Liver (tissue), 9 donors: ENCODE data around the gene SELENOM. TPM values are rescaled to one million over a fixed set of nuclear protein-coding genes. Genes with fewer than 3 reads are reported as not detected.

Source experiments
- DNase-seq: peaks from one replicate; pipeline ENCODE4 v3.0.0-alpha.2; 2017; ENCODE audit warnings: low spot score
- H3K27ac ChIP-seq, 2 donors: one replicate each; pipeline ENCODE4 v1.7.0; 2013; ENCODE audit warnings: inconsistent platforms in 2 of 2, low read length in 2 of 2, control low read depth in 1 of 2, low read depth in 1 of 2, mild to moderate bottlenecking in 1 of 2
- H3K27me3 ChIP-seq, 4 donors: one replicate each; pipeline versions ENCODE4 v1.6.1 to v1.7.0; 2013; ENCODE audit warnings: low read length in 3 of 4, inconsistent platforms in 1 of 4, mild to moderate bottlenecking in 1 of 4, moderate library complexity in 1 of 4; ENCODE audit not compliant: control insufficient read depth in 4 of 4, insufficient read depth in 4 of 4
- H3K36me3 ChIP-seq, 4 donors: one replicate each; pipeline versions ENCODE4 v1.6.1 to v1.7.0; 2013; ENCODE audit warnings: low read length in 3 of 4, mild to moderate bottlenecking in 3 of 4, low read depth in 1 of 4, moderate library complexity in 1 of 4; ENCODE audit not compliant: control insufficient read depth in 4 of 4, insufficient read depth in 3 of 4
- H3K4me1 ChIP-seq, 4 donors: one replicate each; pipeline versions ENCODE4 v1.6.1 to v1.7.0; 2013; ENCODE audit warnings: low read length in 3 of 4, mild to moderate bottlenecking in 3 of 4, moderate library complexity in 1 of 4; ENCODE audit not compliant: control insufficient read depth in 4 of 4, insufficient read depth in 4 of 4
- H3K4me3 ChIP-seq, 3 donors: one replicate each; pipeline versions ENCODE4 v1.6.1 to v1.7.0; 2013; ENCODE audit warnings: low read length in 3 of 3, control low read depth in 1 of 3, low read depth in 1 of 3, mild to moderate bottlenecking in 1 of 3
- H3K9ac ChIP-seq, 2 donors: one replicate each; pipeline ENCODE4 v1.7.0; 2013; ENCODE audit warnings: low read length in 2 of 2, mild to moderate bottlenecking in 2 of 2, moderate library complexity in 2 of 2, control low read depth in 1 of 2, low read depth in 1 of 2
- H3K9me3 ChIP-seq, 4 donors: one replicate each; pipeline versions ENCODE4 v1.6.1 to v1.7.0; 2013; ENCODE audit warnings: low read length in 3 of 4; ENCODE audit not compliant: control insufficient read depth in 4 of 4
- ATF3 ChIP-seq: IDR thresholded peaks from 2 replicates; pipeline ENCODE4 v1.6.1; 2016; ENCODE audit warnings: antibody characterized with exemption
- CTCF ChIP-seq: fragments of 150-350 bp; IDR thresholded peaks from 2 replicates; pipeline ENCODE4 v1.5.1; 2017; ENCODE audit warnings: improper control_type of control experiment, low read depth, low read length; ENCODE audit not compliant: missing input control
- EGR1 ChIP-seq, 2 donors: IDR thresholded peaks; 2 replicates each; pipeline ENCODE4 v1.6.1; 2016 to 2018; ENCODE audit warnings: antibody characterized with exemption in 2 of 2, low read depth in 2 of 2
- FOXA2 ChIP-seq: IDR thresholded peaks from 2 replicates; pipeline ENCODE4 v1.6.1; 2016; ENCODE audit warnings: antibody characterized with exemption
- HNF4A ChIP-seq, 2 donors: conservative IDR thresholded peaks; 2 replicates each; pipeline ENCODE4 v1.6.1; 2016; ENCODE audit warnings: antibody characterized with exemption in 2 of 2, mild to moderate bottlenecking in 2 of 2
- HNF4G ChIP-seq: IDR thresholded peaks from 2 replicates; pipeline ENCODE4 v1.6.1; 2016; ENCODE audit warnings: antibody characterized with exemption
- JUND ChIP-seq, 2 donors: IDR thresholded peaks; 2 replicates each; pipeline ENCODE4 v1.6.1; 2016; ENCODE audit warnings: antibody characterized with exemption in 2 of 2
- MAX ChIP-seq: IDR thresholded peaks from 2 replicates; pipeline ENCODE4 v1.6.1; 2016; ENCODE audit warnings: antibody characterized with exemption
- NR2F2 ChIP-seq: IDR thresholded peaks from 2 replicates; pipeline ENCODE4 v1.6.1; 2016; ENCODE audit warnings: antibody characterized with exemption
- RAD21 ChIP-seq, 2 donors: IDR thresholded peaks; 2 replicates each; pipeline ENCODE4 v1.6.1; 2016; ENCODE audit warnings: antibody characterized with exemption in 2 of 2, mild to moderate bottlenecking in 2 of 2
- RXRA ChIP-seq, 2 donors: IDR thresholded peaks; 2 replicates each; pipeline ENCODE4 v1.6.1; 2017 to 2018; ENCODE audit warnings: antibody characterized with exemption in 2 of 2, mild to moderate bottlenecking in 1 of 2
- SP1 ChIP-seq: IDR thresholded peaks from 2 replicates; pipeline ENCODE4 v1.6.1; 2018; ENCODE audit warnings: antibody characterized with exemption, mild to moderate bottlenecking
- TAF1 ChIP-seq: conservative IDR thresholded peaks from 2 replicates; pipeline ENCODE4 v1.6.1; 2016; ENCODE audit warnings: antibody characterized with exemption, mild to moderate bottlenecking
- YY1 ChIP-seq: IDR thresholded peaks from 2 replicates; pipeline ENCODE4 v1.6.1; 2016; ENCODE audit warnings: antibody characterized with exemption, mild to moderate bottlenecking
- ZBTB33 ChIP-seq: IDR thresholded peaks from 2 replicates; pipeline ENCODE4 v1.6.1; 2016; ENCODE audit warnings: antibody characterized with exemption
- WGBS: extraction: QIAGEN DNeasy Blood & Tissue Kit; methylation state at CpG from one replicate; pipeline ENCODE4 v1.1.7; 2013; 5-methylcytosine and 5-hydroxymethylcytosine counted together
- polyA plus RNA-seq, 2 donors: library from polyadenylated mRNA; stranded (reverse) in 1 of 2; unstranded in 1 of 2; fragments of 200-250 nt in 1 of 2; fragments of >200 nt in 1 of 2; fragmentation: Nextera tagmentation in 1 of 2; extraction: Ambion mirVana in 1 of 2; gene quantifications; one replicate each; pipeline versions ENCODE4 v1.2.1 to v1.2.3, GENCODE V29; 2013 to 2015
- total RNA-seq, 2 donors: library from RNA; depleted of rRNA; stranded (reverse); fragments of >200 nt; gene quantifications; one replicate each; pipeline ENCODE4 v1.2.3, GENCODE V29; 2014
- donor health status: healthy.
- donor health status: healthy.
- donor health status: healthy.
- donor health status: healthy.
- donor health status: healthy.

The SELENOM gene
- total and polyA plus RNA-seq, 4 donors: 3.0 to 17.3 (median 12.2) TPM

GRCh38 chr22:31091106-31091975, 16.0 kb downstream of the SELENOM start (continued):
- TF ChIP-seq FOXA2 (no peak), RXRA (IDR thresholded peaks at IDR 0.05) (no peak), JUND (IDR thresholded peaks at IDR 0.05) (no peak), SP1 (no peak), EGR1 (IDR thresholded peaks at IDR 0.05; ENCODE audit: low read depth in 2 of 2) (no peak), ATF3 (no peak)

GRCh38 chr22:31090217-31091085, 16.9 kb downstream of the SELENOM start:
- Histone ChIP-seq H3K9ac (no peak overlapping the region), H3K4me3 (no peak overlapping the region), H3K27me3 (no peaks in the 10 kb centered on the region), H3K4me1 (peaks cover 0 to 6% (median 1%) of the 10 kb centered on the region in 4 donors), H3K9me3 (no peaks in the 10 kb centered on the region), H3K27ac (no peak overlapping the region), H3K36me3 (peaks cover 0 to 3% (median 1%) of the 10 kb centered on the region in 4 donors)
- TF ChIP-seq HNF4G: no peak
- DNase-seq: no peak
- WGBS: 91% methylated on average over 15 of the region's 15 CpGs

GRCh38 chr22:31089160-31090100, 17.9 kb downstream of the SELENOM start:
- Histone ChIP-seq H3K27ac (no peak overlapping the region), H3K27me3 (no peaks in the 10 kb centered on the region), H3K9ac (no peak overlapping the region), H3K36me3 (peaks cover 0 to 3% (median 1%) of the 10 kb centered on the region in 4 donors), H3K9me3 (no peaks in the 10 kb centered on the region), H3K4me3 (no peak overlapping the region), H3K4me1 (peaks cover 0 to 7% (median 2%) of the 10 kb centered on the region in 4 donors)
- 72% methylated on average over 9 of the region's 9 CpGs for WGBS
- peak; percentile 58 for DNase-seq
- TF ChIP-seq HNF4G (no peak), YY1 (no peak), RAD21 (IDR thresholded peaks at IDR 0.05) (peak; percentile 84 to 91), EGR1 (IDR thresholded peaks at IDR 0.05; ENCODE audit: low read depth in 2 of 2) (no peak), RXRA (IDR thresholded peaks at IDR 0.05) (peak; percentile 79 to 87), ZBTB33 (no peak), TAF1 (no peak), HNF4A (conservative IDR thresholded peaks at IDR 0.05) (no peak), NR2F2 (no peak), MAX (no peak), CTCF (peak; percentile 85)
